ENCODE data around the gene ROCK2.

DNA sequence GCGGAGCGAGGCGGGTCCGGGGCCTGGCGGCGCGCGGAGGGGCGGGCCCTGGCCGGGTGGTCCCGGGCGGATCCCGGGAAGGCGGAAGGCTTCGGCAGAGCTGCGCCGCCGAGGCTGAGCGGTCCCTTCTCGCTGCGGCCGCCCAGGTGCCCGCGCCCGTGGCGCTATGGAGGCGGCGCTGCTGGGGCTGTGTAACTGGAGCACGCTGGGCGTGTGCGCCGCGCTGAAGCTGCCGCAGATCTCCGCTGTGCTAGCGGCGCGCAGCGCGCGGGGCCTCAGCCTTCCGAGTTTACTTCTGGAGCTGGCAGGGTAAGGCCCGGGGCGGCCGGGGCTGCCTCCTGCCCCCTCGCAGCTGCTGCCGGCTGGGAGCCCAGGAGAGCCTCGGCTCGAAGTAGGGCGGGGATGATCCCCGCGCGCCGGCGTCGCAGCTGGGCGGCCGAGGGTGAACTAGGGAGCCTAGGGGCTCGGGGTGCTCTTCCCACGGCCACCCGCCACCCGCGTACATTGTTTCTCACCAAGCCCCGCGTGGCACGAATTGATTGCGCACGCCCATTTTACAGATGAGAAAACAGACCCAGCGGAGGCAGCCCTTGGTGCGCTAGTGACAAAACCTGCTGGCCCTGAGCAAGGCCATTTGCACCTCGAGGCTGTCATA, 188.9 kb downstream of the ROCK2 start, which contains the start of gene SLC66A3:
- TF ChIP-seq, protein P1, sequence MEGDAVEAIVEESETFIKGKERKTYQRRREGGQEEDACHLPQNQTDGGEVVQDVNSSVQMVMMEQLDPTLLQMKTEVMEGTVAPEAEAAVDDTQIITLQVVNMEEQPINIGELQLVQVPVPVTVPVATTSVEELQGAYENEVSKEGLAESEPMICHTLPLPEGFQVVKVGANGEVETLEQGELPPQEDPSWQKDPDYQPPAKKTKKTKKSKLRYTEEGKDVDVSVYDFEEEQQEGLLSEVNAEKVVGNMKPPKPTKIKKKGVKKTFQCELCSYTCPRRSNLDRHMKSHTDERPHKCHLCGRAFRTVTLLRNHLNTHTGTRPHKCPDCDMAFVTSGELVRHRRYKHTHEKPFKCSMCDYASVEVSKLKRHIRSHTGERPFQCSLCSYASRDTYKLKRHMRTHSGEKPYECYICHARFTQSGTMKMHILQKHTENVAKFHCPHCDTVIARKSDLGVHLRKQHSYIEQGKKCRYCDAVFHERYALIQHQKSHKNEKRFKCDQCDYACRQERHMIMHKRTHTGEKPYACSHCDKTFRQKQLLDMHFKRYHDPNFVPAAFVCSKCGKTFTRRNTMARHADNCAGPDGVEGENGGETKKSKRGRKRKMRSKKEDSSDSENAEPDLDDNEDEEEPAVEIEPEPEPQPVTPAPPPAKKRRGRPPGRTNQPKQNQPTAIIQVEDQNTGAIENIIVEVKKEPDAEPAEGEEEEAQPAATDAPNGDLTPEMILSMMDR (IDR thresholded peaks at IDR 0.05) = no peak
- peak; percentile 99 for TF ChIP-seq POLR2A (IDR thresholded peaks at IDR 0.05; ENCODE audit: low read length)
- no peak for TF ChIP-seq JUNB (IDR thresholded peaks at IDR 0.05)
- TF ChIP-seq POLR2AphosphoS2 (conservative IDR thresholded peaks at IDR 0.05; ENCODE audit: low read length) = no peak
- TF ChIP-seq RARB (CRISPR knock-in tag; IDR thresholded peaks at IDR 0.05) = no peak
- TF ChIP-seq, protein P2, sequence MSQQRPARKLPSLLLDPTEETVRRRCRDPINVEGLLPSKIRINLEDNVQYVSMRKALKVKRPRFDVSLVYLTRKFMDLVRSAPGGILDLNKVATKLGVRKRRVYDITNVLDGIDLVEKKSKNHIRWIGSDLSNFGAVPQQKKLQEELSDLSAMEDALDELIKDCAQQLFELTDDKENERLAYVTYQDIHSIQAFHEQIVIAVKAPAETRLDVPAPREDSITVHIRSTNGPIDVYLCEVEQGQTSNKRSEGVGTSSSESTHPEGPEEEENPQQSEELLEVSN (IDR thresholded peaks at IDR 0.05; ENCODE audit: borderline replicate concordance, low read depth) = no peak; the same call in 1 of the 2 replicates
